GM12873 (cell line): ENCODE results near the gene PARP15.

Experiments used
- TF ChIP-seq, protein P1 (sequence below): IDR thresholded peaks from 2 replicates; pipeline ENCODE4 v1.5.1; 2012; ENCODE audit warnings: low read depth, mild to moderate bottlenecking, moderate library complexity, low read length, control low read depth; ENCODE audit not compliant: insufficient read depth; ENCODE audit errors: missing control alignments

Gene PARP15

GRCh38 chr3:122676759-122677158, 99.3 kb downstream of the PARP15 start:
- TF ChIP-seq, protein P1, sequence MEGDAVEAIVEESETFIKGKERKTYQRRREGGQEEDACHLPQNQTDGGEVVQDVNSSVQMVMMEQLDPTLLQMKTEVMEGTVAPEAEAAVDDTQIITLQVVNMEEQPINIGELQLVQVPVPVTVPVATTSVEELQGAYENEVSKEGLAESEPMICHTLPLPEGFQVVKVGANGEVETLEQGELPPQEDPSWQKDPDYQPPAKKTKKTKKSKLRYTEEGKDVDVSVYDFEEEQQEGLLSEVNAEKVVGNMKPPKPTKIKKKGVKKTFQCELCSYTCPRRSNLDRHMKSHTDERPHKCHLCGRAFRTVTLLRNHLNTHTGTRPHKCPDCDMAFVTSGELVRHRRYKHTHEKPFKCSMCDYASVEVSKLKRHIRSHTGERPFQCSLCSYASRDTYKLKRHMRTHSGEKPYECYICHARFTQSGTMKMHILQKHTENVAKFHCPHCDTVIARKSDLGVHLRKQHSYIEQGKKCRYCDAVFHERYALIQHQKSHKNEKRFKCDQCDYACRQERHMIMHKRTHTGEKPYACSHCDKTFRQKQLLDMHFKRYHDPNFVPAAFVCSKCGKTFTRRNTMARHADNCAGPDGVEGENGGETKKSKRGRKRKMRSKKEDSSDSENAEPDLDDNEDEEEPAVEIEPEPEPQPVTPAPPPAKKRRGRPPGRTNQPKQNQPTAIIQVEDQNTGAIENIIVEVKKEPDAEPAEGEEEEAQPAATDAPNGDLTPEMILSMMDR: no peak

- TF ChIP-seq, protein P1: no peak
These were observed 99.8 kb downstream of the PARP15 start for GRCh38 chr3:122677216-122677615.

GRCh38 chr3:122678506-122678905, 101.1 kb downstream of the PARP15 start:
- TF ChIP-seq, protein P1: no peak

DNA sequence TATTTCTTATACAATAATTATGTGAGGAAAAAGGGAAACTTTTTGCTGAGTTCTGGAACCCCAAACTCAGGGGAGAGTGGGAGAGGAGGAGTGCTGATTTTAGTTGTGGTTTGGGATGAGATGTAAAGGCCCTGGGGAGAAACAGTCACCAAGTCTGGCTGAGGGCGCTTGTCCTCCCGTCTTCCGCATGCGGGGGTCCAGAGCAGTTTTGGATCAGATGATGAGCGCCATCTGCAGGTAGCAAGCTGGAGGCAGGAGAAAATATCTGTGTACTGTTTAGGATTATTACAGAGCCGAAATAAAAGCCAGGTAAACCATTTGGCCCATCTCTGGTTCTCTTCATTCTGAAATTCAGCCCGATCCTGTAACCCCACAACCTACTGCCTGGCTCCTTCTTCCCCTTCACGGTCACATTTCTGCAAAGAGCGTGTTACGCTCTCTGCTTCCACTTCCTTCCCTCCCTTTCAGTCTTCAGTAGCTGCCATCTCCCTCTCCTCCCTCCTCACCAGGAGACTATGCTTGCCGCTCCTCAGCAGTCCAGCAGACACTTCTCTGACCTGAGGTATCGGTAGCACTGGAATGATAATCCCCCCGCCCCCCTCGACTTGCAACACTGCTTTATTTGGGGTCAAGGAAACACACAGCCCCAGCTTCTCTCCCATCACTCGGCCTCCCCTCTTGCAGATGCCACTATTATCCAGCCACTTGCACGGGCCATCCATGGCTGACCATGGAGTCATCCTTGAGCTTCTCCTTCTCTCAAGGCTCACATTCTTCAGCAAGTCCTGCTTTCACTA, 101.8 kb downstream of the PARP15 start:
- TF ChIP-seq, protein P1: peak; percentile 84

DNA sequence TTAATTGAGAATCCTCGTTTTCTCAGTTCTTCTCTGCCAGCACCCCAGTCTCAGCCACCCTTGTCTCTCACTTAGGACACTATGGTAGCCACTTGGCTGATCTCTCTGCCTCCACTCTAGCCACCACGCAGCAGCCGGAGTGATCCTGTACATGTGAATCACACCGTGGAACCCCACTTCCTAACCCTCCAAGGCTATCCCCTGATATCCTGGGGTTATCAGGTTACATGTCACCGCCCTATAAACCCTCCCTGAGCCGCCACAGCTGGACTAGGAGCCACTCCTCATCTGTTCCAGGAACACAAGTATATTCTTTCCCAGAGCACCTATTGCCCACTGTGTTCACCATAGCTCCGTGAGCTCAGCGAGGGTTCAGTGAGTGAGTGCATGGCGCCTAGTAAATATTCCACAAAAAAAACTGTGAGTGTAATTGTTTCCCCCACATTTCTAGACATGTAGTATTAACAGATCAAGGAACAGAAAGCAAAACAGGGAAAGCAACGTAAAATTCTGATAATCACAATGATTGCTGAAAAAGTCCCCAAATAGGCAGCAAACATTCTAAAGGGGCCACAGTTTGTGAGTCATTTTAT, 102.5 kb downstream of the PARP15 start:
- TF ChIP-seq, protein P1: no peak

GRCh38 chr3:122680475-122681283, 103.2 kb downstream of the PARP15 start, which contains the start of gene PARP14:
Gene PARP14, plus strand, starts transcription at chr3:122680839. Its CDS starts 45 bp downstream, at chr3:122680884.
- TF ChIP-seq, protein P1: peak; percentile 10
